H1 (cell line): ENCODE data around the gene XNDC1N. TPM values are rescaled to one million over a fixed set of nuclear protein-coding genes. Genes with fewer than 3 reads are reported as not detected.

Source experiments
- CBX8 ChIP-seq: fragments of 300-800, 300-1000 bp; sonication (generic); IDR thresholded peaks from 2 replicates; pipeline ENCODE4 v1.7.1; 2016; ENCODE audit warnings: low read depth, low read length, borderline replicate concordance
- EZH2 ChIP-seq: fragments of 200-600 bp; sonication (generic); IDR thresholded peaks from 2 replicates; pipeline ENCODE4 v1.7.1; 2012; ENCODE audit warnings: low read depth, mild to moderate bottlenecking, moderate library complexity, low read length, inconsistent platforms; ENCODE audit not compliant: severe bottlenecking
- KDM5A ChIP-seq: fragments of 200-600 bp; IDR thresholded peaks from 2 replicates; pipeline ENCODE4 v1.7.1; 2012; ENCODE audit warnings: mild to moderate bottlenecking, low read length, inconsistent platforms, mixed read lengths
- MAFK ChIP-seq: IDR thresholded peaks from 2 replicates; pipeline ENCODE4 v1.6.1; 2012; ENCODE audit warnings: low read depth, mild to moderate bottlenecking, improper control_type of control experiment, low read length
- RFX5 ChIP-seq: IDR thresholded peaks from 2 replicates; pipeline ENCODE4 v1.6.1; 2011; ENCODE audit warnings: low read depth, low read length, improper control_type of control experiment, borderline replicate concordance
- RXRA ChIP-seq: IDR thresholded peaks from 2 replicates; pipeline ENCODE4 v1.6.1; 2011; ENCODE audit warnings: low read depth, mild to moderate bottlenecking, low read length, moderate library complexity; ENCODE audit not compliant: insufficient read depth
- polyA plus RNA-seq, 7 experiments: library from polyadenylated mRNA; depleted of rRNA in 3 of 7; stranded (reverse) in 5 of 7; unstranded in 2 of 7; fragments of >200 nt in 5 of 7; fragments of 200-250 nt in 2 of 7; gene quantifications; 1 replicate in 5 of 7; 2 replicates in 1 of 7; 4 replicates in 1 of 7; pipeline versions ENCODE4 v1.2.1 to v1.2.3, GENCODE V29; 2011 to 2013; ENCODE audit warnings: missing spikeins in 2 of 7, mixed read lengths in 2 of 7
- total RNA-seq: library from RNA; stranded (reverse); fragmentation: NEBNext Ultra II Directional; extraction: Animal tissue kit (Norgen Biotek cat#: 25700); gene quantifications from 2 replicates; pipeline ENCODE4 v1.2.1, GENCODE V29; 2021
- TF ChIP-seq, protein P1 (sequence below): fragments of 300-600 bp; sonication (generic); IDR thresholded peaks from 2 replicates; pipeline ENCODE4 v1.7.1; 2012; ENCODE audit warnings: low read length, moderate library complexity, mild to moderate bottlenecking, inconsistent platforms; ENCODE audit not compliant: insufficient replicate concordance
- TF ChIP-seq, protein P2 (sequence below): IDR thresholded peaks from 2 replicates; pipeline ENCODE4 v1.6.1; 2012; ENCODE audit warnings: inconsistent platforms

XNDC1N gene
- total and polyA plus RNA-seq, 2 of the 8 experiments (the other 6 are each of a cell fraction or from before 2014, with no cell fraction given), result 5.8 to 7.5 TPM

DNA sequence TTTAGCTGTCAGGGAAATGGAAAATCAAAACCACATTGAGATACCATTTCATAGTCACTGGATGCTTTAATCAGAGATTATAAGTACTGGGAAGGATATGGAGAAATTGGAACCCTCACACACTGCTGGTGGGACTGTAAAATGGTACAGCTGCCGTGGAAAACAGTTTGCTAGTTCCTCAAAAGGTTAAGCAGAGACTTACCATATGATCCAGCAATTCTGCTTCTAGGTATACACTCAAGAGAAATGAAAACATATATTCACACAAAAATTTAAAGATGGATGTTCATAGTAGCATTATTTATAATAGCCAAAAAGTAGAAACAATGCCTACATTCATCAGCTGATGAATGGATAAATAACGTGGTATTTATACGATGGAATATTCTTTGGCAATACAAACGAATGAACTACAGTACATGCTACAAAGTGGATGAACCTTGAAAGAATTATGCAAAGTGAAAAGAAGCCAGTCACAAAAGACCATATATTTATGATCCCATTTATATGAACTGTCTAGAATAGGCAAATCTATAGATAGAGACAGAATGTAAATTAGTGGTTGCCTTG is 23.4 kb upstream of the XNDC1N start (continued):
- TF ChIP-seq, protein P1, sequence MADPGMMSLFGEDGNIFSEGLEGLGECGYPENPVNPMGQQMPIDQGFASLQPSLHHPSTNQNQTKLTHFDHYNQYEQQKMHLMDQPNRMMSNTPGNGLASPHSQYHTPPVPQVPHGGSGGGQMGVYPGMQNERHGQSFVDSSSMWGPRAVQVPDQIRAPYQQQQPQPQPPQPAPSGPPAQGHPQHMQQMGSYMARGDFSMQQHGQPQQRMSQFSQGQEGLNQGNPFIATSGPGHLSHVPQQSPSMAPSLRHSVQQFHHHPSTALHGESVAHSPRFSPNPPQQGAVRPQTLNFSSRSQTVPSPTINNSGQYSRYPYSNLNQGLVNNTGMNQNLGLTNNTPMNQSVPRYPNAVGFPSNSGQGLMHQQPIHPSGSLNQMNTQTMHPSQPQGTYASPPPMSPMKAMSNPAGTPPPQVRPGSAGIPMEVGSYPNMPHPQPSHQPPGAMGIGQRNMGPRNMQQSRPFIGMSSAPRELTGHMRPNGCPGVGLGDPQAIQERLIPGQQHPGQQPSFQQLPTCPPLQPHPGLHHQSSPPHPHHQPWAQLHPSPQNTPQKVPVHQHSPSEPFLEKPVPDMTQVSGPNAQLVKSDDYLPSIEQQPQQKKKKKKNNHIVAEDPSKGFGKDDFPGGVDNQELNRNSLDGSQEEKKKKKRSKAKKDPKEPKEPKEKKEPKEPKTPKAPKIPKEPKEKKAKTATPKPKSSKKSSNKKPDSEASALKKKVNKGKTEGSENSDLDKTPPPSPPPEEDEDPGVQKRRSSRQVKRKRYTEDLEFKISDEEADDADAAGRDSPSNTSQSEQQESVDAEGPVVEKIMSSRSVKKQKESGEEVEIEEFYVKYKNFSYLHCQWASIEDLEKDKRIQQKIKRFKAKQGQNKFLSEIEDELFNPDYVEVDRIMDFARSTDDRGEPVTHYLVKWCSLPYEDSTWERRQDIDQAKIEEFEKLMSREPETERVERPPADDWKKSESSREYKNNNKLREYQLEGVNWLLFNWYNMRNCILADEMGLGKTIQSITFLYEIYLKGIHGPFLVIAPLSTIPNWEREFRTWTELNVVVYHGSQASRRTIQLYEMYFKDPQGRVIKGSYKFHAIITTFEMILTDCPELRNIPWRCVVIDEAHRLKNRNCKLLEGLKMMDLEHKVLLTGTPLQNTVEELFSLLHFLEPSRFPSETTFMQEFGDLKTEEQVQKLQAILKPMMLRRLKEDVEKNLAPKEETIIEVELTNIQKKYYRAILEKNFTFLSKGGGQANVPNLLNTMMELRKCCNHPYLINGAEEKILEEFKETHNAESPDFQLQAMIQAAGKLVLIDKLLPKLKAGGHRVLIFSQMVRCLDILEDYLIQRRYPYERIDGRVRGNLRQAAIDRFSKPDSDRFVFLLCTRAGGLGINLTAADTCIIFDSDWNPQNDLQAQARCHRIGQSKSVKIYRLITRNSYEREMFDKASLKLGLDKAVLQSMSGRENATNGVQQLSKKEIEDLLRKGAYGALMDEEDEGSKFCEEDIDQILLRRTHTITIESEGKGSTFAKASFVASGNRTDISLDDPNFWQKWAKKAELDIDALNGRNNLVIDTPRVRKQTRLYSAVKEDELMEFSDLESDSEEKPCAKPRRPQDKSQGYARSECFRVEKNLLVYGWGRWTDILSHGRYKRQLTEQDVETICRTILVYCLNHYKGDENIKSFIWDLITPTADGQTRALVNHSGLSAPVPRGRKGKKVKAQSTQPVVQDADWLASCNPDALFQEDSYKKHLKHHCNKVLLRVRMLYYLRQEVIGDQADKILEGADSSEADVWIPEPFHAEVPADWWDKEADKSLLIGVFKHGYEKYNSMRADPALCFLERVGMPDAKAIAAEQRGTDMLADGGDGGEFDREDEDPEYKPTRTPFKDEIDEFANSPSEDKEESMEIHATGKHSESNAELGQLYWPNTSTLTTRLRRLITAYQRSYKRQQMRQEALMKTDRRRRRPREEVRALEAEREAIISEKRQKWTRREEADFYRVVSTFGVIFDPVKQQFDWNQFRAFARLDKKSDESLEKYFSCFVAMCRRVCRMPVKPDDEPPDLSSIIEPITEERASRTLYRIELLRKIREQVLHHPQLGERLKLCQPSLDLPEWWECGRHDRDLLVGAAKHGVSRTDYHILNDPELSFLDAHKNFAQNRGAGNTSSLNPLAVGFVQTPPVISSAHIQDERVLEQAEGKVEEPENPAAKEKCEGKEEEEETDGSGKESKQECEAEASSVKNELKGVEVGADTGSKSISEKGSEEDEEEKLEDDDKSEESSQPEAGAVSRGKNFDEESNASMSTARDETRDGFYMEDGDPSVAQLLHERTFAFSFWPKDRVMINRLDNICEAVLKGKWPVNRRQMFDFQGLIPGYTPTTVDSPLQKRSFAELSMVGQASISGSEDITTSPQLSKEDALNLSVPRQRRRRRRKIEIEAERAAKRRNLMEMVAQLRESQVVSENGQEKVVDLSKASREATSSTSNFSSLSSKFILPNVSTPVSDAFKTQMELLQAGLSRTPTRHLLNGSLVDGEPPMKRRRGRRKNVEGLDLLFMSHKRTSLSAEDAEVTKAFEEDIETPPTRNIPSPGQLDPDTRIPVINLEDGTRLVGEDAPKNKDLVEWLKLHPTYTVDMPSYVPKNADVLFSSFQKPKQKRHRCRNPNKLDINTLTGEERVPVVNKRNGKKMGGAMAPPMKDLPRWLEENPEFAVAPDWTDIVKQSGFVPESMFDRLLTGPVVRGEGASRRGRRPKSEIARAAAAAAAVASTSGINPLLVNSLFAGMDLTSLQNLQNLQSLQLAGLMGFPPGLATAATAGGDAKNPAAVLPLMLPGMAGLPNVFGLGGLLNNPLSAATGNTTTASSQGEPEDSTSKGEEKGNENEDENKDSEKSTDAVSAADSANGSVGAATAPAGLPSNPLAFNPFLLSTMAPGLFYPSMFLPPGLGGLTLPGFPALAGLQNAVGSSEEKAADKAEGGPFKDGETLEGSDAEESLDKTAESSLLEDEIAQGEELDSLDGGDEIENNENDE, result no peak
- TF ChIP-seq MAFK (no peak), RFX5 (no peak), EZH2 (no peak), RXRA (no peak), CBX8 (no peak), KDM5A (no peak)
- TF ChIP-seq, protein P2, sequence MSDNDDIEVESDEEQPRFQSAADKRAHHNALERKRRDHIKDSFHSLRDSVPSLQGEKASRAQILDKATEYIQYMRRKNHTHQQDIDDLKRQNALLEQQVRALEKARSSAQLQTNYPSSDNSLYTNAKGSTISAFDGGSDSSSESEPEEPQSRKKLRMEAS, result no peak
